T47D (cell line): ENCODE data around the gene CHST14.
"Not testable (repeated sequence)": the region's sequence is repeated elsewhere in the genome, so short reads cannot be mapped to it uniquely, and the experiment has no call there.

ENCODE experiments used
- DNase-seq, 2 experiments: peaks; one replicate each; pipeline versions ENCODE4 v3.0.0 to v3.0.0-alpha.2; 2011 to 2012; ENCODE audit warnings: low read depth in 1 of 2, low spot score in 1 of 2
- JUND ChIP-seq: IDR thresholded peaks from 2 replicates; pipeline ENCODE4 v1.6.1; 2012; ENCODE audit warnings: low read depth
- in situ Hi-C: cut with HindIII; loops from 2 replicates; pipeline ENCODE4 v1.10.0; 2016; ENCODE audit warnings: low sequenced_read_pairs, low pct_unique_long_range_greater_than_20kb

CHST14 gene

DNA sequence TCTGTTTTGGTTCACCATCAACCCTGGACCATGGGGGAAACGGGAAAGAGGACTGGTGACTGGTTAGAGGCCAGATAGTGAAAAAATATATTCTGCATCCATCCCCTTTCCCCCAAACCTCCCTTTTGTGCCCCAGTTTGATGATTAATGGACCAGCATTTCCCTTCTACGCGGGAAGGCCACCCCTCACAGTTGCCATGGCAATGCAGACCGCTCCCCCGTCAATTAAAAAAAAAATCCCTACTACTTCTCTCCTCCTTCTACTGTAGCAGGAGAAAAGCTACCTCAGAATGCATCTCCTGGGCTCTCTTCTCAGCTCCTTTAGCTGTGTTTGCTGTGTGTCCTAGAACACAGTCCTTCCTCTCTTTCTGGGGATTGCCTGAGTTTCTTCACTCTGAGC is 26.0 kb upstream of the CHST14 start:
- TF ChIP-seq JUND = no peak
- in situ Hi-C loops = no loop called here
- no peak for DNase-seq

DNA sequence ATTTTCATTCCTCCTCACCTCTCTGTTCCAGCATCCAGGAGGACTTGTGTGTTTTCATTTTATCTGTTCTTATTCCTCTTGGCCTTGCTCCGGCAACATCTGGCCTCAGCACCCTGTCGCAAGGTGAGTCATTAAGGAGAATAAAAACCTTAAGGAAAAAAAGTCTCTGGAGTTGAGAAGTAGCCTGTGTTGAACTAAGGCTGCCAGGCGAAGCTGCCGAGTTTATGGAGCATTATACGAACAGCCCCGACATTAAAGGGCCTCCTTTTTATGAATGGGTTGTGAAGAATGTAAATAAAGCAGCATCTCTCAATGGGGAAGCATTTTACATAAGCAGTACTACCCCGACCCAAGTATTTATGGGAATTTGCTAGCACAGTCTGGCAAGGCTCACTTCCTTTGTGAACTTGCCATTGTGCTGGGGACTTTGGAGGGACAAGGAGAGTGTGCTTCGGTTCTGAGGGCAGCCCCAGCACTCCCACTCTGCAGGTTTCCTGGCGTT is 25.3 kb upstream of the CHST14 start:
- no peak for TF ChIP-seq JUND
- DNase-seq = no peak
- in situ Hi-C loops = no loop called here

DNA sequence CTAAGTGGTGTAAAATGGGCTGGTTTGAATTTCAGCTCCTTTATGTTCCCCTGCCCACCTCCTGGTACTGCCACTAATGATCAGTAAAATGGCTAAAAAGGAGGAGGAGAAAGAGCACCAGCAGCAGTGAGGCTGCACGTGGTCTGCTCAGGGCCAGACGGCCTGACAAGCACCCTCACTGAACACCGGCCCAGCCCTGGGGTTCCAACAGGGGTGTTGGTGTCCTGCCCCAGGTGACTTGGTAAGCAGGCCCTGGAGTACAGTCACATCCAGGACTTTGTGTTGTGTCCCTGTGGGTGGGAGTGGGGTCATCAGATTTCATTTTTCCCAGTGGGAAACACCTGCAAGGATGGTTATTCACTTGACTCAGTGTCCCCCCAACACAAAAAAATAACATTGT is 24.6 kb upstream of the CHST14 start:
- no peak for TF ChIP-seq JUND
- DNase-seq = no peak
- in situ Hi-C loops = no loop called here

GRCh38 chr15:40448354-40448753 is 22.4 kb upstream of the CHST14 start:
- no peak for DNase-seq
- in situ Hi-C loops = no loop called here
- TF ChIP-seq JUND = no peak

GRCh38 chr15:40449275-40449674 is 21.5 kb upstream of the CHST14 start:
- DNase-seq = no peak
- in situ Hi-C loops = no loop called here
- no peak for TF ChIP-seq JUND

DNA sequence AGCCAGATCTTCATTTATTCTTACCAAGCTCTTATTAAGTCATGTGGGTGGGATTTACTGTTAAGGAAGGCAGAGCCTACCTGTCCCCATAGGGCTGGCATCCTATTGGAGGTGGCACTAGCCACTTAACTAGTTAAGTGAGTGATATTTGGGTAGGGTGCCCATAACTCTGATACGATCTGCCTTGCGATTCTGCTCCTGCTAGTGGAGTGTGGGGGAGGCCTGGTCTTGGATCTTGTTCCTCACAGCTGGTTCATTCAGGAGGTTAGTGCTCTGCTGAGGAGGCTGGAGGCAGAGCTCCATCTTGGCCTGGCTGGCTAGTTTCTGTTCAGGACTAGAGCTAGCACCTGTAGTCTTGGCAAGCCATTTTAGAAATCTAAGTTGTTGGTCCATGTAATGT is 20.7 kb upstream of the CHST14 start:
- TF ChIP-seq JUND = no peak
- in situ Hi-C loops = no loop called here
- DNase-seq = peak in 1 of 2 experiments; percentile 75

GRCh38 chr15:40451527-40452158 is 19.1 kb upstream of the CHST14 start:
- in situ Hi-C loops = no loop called here
- TF ChIP-seq JUND = no peak

DNA sequence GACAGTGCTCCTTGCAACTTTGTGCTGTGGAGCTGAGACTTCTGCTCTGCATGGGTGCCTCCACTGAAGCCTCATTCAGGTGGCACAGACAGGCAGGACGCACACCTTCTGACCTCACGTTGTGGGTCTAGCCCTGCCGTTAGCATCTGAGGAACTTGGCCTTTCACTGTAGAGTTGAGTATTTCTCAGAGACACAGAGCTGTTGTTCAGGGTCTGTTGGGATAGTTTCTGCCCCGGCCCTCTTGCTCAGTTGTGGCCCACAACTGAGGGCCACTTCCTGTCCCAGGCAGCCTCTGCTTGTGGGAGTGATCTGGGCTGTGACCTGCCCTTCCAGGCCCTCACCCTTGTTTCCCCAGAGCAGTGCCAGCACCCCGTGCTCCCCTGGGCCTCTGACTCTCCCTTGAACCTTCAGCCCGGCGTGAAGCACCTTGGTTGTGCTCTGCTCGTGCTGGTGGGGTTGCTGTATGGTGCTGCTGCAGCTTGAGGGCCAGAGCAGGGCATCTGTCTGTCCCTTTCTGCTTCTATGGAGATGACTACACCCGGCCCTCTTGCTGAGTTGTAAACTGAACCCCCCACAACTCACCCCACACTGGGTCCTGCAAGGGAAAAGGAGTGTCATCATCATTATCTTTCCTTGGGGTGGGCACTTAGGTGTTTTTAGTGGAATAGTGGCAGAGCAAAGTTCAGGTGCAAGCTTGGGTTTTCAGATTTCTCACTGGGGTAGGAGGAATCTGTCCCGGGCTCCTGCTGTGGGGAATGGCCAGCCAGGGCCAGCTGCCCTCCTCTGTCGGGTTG is 18.3 kb upstream of the CHST14 start:
- TF ChIP-seq JUND = no peak
- DNase-seq = no peak
- in situ Hi-C loops = no loop called here

More at GRCh38 chr15:40451527-40452158, 19.1 kb upstream of the CHST14 start:
- no peak for DNase-seq

DNA sequence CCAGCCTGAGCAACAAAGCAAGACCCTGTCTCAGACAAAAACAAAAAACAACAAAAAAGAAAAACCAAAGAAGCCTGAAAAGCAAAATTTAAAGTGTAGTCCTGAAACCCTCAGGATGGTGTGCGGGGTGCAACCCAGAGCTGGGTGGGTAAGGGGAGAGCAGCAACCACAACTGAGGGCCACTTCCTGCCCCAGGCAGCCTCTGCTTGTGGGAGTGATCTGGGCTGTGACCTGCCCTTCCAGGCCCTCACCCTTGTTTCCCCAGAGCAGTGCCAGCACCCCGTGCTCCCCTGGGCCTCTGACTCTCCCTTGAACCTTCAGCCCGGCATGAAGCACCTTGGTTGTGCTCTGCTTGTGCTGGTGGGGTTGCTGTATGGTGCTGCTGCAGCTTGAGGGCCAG is 16.8 kb upstream of the CHST14 start:
- DNase-seq, in situ Hi-C loops: not testable (repeated sequence)

DNA sequence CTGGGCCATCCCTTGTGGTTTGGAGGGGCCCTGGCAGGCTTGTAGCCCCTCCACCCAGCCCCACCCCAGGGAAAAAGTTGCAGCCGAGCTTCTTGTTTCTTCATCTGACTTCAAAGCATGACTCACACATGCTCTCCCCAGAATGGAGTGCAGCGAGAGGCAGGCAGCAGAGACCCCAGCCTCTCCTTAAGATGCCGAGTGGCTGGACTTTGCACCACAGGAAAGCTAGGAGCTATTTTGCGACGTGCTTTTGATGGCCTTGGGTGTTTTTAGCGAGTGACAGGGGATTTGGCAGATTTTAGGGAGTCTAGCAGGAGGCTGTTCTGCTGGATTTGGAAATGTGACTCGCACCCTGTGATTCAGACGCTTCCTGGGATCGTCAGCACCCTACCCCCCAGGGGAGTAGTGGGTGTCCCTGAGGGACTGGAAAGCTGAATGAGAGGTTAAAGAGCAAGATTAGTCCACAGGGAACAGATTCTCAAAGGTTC is 15.8 kb upstream of the CHST14 start:
- DNase-seq = no peak
- TF ChIP-seq JUND = no peak
- in situ Hi-C loops = no loop called here

DNA sequence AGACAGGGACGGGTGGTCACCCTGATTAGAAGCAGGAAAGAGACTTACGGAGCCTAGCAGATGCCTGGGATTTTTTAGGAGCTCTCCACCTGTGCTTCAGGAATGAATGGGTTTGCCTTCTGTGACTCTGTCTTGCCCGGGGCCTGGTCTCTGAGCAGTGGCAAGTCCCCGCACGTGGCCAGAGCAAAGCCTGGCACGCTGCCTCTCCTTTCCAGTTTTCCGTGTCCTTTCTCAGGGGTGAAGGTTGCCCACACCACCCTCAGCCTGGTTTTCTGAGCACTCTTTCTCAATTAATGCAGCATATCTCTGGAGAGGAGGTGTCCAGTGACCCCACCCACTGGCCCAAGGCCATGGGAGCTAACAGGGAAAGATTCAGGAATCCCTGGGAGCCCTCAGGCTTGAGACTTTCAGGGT is 14.5 kb upstream of the CHST14 start:
- in situ Hi-C loops = no loop called here
- DNase-seq = peak; percentile 77 to 82
- no peak for TF ChIP-seq JUND

GRCh38 chr15:40456738-40457137 is 14.0 kb upstream of the CHST14 start:
- in situ Hi-C loops = no loop called here
- no peak for TF ChIP-seq JUND
- no peak for DNase-seq
